NB4 (cell line): ENCODE results near the gene AUTS2.

Experiments used
- DNase-seq: peaks from one replicate; pipeline ENCODE4 v3.0.0; 2010; ENCODE audit warnings: low read depth
- H3K4me3 ChIP-seq: one replicate; pipeline ENCODE4 v1.5.1; 2011; ENCODE audit warnings: mild to moderate bottlenecking, low read depth, low read length, moderate library complexity
- MAX ChIP-seq: IDR thresholded peaks from 2 replicates; pipeline ENCODE4 v1.6.1; 2011; ENCODE audit warnings: low read depth, low read length
- MYC ChIP-seq: IDR thresholded peaks from 2 replicates; pipeline ENCODE4 v1.6.1; 2011; ENCODE audit warnings: low read depth, low read length
- POLR2A ChIP-seq: IDR thresholded peaks from 2 replicates; pipeline ENCODE4 v1.6.1; 2011; ENCODE audit warnings: mild to moderate bottlenecking; ENCODE audit not compliant: insufficient read length; ENCODE audit errors: extremely low read depth
- TF ChIP-seq, protein P1 (sequence below): IDR thresholded peaks from one replicate; pipeline ENCODE4 v1.5.1; 2012; ENCODE audit warnings: low read depth, low read length

The AUTS2 gene

DNA sequence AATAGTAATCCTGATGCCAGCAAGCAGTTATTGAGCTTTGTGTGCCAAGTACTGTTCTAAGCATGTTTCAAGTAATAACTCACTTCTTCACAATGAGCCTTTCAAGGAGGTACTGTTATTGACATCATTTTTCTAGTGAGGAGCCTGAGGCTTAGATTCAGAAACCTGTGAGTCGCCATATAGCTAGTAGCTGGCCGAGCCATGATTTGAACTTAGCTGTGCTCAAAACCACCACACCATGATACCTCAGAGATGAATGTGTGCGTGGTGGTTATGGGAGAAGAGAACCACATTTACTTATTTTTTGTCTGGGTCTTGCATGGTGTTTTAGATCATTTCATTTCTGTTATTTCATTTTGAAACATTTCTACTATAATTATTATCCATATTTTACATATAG is 578.9 kb downstream of the AUTS2 start:
- H3K4me3 ChIP-seq, result no peak overlapping the region
- TF ChIP-seq MYC, result no peak
- TF ChIP-seq MAX, result no peak
- no peak for TF ChIP-seq POLR2A
- TF ChIP-seq, protein P1, sequence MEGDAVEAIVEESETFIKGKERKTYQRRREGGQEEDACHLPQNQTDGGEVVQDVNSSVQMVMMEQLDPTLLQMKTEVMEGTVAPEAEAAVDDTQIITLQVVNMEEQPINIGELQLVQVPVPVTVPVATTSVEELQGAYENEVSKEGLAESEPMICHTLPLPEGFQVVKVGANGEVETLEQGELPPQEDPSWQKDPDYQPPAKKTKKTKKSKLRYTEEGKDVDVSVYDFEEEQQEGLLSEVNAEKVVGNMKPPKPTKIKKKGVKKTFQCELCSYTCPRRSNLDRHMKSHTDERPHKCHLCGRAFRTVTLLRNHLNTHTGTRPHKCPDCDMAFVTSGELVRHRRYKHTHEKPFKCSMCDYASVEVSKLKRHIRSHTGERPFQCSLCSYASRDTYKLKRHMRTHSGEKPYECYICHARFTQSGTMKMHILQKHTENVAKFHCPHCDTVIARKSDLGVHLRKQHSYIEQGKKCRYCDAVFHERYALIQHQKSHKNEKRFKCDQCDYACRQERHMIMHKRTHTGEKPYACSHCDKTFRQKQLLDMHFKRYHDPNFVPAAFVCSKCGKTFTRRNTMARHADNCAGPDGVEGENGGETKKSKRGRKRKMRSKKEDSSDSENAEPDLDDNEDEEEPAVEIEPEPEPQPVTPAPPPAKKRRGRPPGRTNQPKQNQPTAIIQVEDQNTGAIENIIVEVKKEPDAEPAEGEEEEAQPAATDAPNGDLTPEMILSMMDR, result no peak
- no peak for DNase-seq

GRCh38 chr7:70178211-70178610 is 579.9 kb downstream of the AUTS2 start:
- no peak for DNase-seq
- TF ChIP-seq MYC, result no peak
- no peak for TF ChIP-seq MAX
- TF ChIP-seq, protein P1, result no peak
- no peak for TF ChIP-seq POLR2A

GRCh38 chr7:70178787-70179186 is 580.5 kb downstream of the AUTS2 start:
- peak; percentile 28 for DNase-seq
- H3K4me3 ChIP-seq, result no peak overlapping the region
- TF ChIP-seq POLR2A, result no peak
- TF ChIP-seq MAX, result no peak
- TF ChIP-seq, protein P1, result no peak
- TF ChIP-seq MYC, result no peak

More at GRCh38 chr7:70178211-70178610, 579.9 kb downstream of the AUTS2 start:
- H3K4me3 ChIP-seq, result no peak overlapping the region

GRCh38 chr7:70182521-70182920 is 584.2 kb downstream of the AUTS2 start:
- DNase-seq, result no peak
- no peak overlapping the region for H3K4me3 ChIP-seq
- TF ChIP-seq, protein P1, result no peak
- TF ChIP-seq POLR2A (no peak), MAX (no peak), MYC (no peak)

DNA sequence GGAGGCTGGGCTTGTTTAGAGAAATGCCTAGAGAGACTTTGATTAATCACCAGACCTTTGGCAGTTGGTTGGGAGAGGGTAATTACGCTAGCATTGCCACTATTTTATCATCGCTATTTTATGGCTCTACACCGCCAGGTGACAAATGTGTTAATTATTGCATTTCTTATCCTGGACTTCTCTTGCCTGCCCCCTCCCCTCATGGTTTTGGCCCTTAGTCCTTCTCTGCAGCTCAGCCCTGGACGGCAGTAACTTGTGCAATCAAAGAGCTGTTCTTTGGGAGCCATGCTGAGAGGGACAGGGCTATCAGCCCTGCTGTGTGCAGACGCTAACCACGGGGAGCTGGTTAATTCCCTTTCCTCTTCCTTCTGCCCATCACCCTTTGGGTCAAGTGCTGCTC is 585.0 kb downstream of the AUTS2 start:
- H3K4me3 ChIP-seq, result no peak overlapping the region
- TF ChIP-seq POLR2A (no peak), MAX (no peak), MYC (no peak)
- TF ChIP-seq, protein P1, result no peak
- peak; percentile 15 for DNase-seq
